Natural killer cell (primary cell): ENCODE data around the gene SEPTIN12. TPM values are rescaled to one million over a fixed set of nuclear protein-coding genes. Genes with fewer than 3 reads are reported as not detected.

Source experiments
- ATAC-seq, 3 donors: fragments of 150-1000 bp in 2 of 3; fragments of 200-7000 bp in 1 of 3; cut with Tn5 transposase; 1 replicate in 1 of 3; 2 replicates in 2 of 3; pipeline ENCODE4 v1.10.0; 2021; ENCODE audit warnings: mild to moderate bottlenecking in 2 of 3, moderate library complexity in 2 of 3
- DNase-seq, 2 donors: peaks; one replicate each; pipeline versions ENCODE4 v3.0.0 to v3.0.0-alpha.2; 2013 to 2021; ENCODE audit warnings: mixed read lengths in 1 of 2
- H3K27ac ChIP-seq: one replicate; pipeline ENCODE4 v1.5.1; 2013; ENCODE audit warnings: mild to moderate bottlenecking, low read length
- H3K27me3 ChIP-seq: one replicate; pipeline ENCODE4 v1.6.1; 2013; ENCODE audit warnings: low read length; ENCODE audit not compliant: control insufficient read depth, insufficient read depth
- H3K36me3 ChIP-seq: one replicate; pipeline ENCODE4 v1.6.1; 2013; ENCODE audit warnings: low read length; ENCODE audit not compliant: control insufficient read depth, insufficient read depth
- H3K4me1 ChIP-seq: one replicate; pipeline ENCODE4 v1.6.1; 2013; ENCODE audit warnings: low read length; ENCODE audit not compliant: control insufficient read depth, insufficient read depth
- H3K4me3 ChIP-seq: one replicate; pipeline ENCODE4 v1.5.1; 2013; ENCODE audit warnings: low read length
- H3K9me3 ChIP-seq: one replicate; pipeline ENCODE4 v1.6.1; 2013; ENCODE audit warnings: low read length; ENCODE audit not compliant: control insufficient read depth, insufficient read depth
- H3K27ac Mint-ChIP-seq, 2 donors: one replicate each; pipeline ENCODE4 v1.8.0; 2022; ENCODE audit warnings: mild to moderate bottlenecking in 2 of 2, mixed read lengths in 2 of 2, moderate library complexity in 1 of 2
- H3K27me3 Mint-ChIP-seq, 2 donors: one replicate each; pipeline ENCODE4 v1.8.0; 2022; ENCODE audit warnings: low read depth in 2 of 2, mixed read lengths in 2 of 2
- H3K36me3 Mint-ChIP-seq: one replicate; pipeline ENCODE4 v1.8.0; 2022; ENCODE audit warnings: mixed read lengths
- H3K4me1 Mint-ChIP-seq, 2 donors: one replicate each; pipeline ENCODE4 v1.8.0; 2022; ENCODE audit warnings: mixed read lengths in 2 of 2
- H3K4me3 Mint-ChIP-seq: one replicate; pipeline ENCODE4 v1.8.0; 2022; ENCODE audit warnings: mild to moderate bottlenecking, moderate library complexity, mixed read lengths
- H3K9me3 Mint-ChIP-seq, 2 donors: one replicate each; pipeline ENCODE4 v1.8.0; 2022; ENCODE audit warnings: mixed read lengths in 2 of 2
- CTCF ChIP-seq: fragments of 200-600 bp; IDR thresholded peaks from one replicate; pipeline ENCODE4 v1.8.0; 2022; ENCODE audit warnings: antibody characterized with exemption
- WGBS: methylation state at CpG from one replicate; pipeline ENCODE4 v1.1.7; 2013; ENCODE audit warnings: missing lambda C conversion rate; ENCODE audit not compliant: insufficient coverage; 5-methylcytosine and 5-hydroxymethylcytosine counted together
- intact Hi-C: fragments of 100-400 bp; cut with micrococcal nuclease; formaldehyde crosslinking; loops from one replicate; pipeline ENCODE4 v1.14.2; 2022
- total RNA-seq, 4 donors: library from RNA; stranded (reverse); fragments of 120-200 nt in 1 of 4; gene quantifications; one replicate each; pipeline versions ENCODE4 v1.2.3 to v1.2.4, GENCODE V29; 2013 to 2022

The SEPTIN12 gene
- total RNA-seq, 3 donors from 2014 or later (not counting 1 experiment from before 2014, with no cell fraction given): 0.59 TPM; not detected in 2

- H3K27me3 Mint-ChIP-seq: no peaks in the 10 kb centered on the region
- H3K36me3 ChIP-seq: peaks cover 13% of the 10 kb centered on the region
- no peak overlapping the region for H3K4me3 ChIP-seq
- DNase-seq (no peak), ATAC-seq (no peak)
- H3K9me3 Mint-ChIP-seq: no peaks in the 10 kb centered on the region
- intact Hi-C loops: loop anchor here (2.0 kb wide), 2 partner anchors 45 to 69 kb away; partner anchors contain the start of genes ANKS3 and DNAAF8
- 68% methylated on average over 8 of the region's 8 CpGs for WGBS
- H3K4me1 Mint-ChIP-seq: peaks cover 0 to 10% of the 10 kb centered on the region in 2 donors
- peaks cover 6% of the 10 kb centered on the region for H3K36me3 Mint-ChIP-seq
- no peak overlapping the region for H3K27ac ChIP-seq
- no peaks in the 10 kb centered on the region for H3K27me3 ChIP-seq
- H3K4me1 ChIP-seq: peaks cover 27% of the 10 kb centered on the region
- H3K9me3 ChIP-seq: no peaks in the 10 kb centered on the region
- TF ChIP-seq CTCF: no peak
- H3K27ac Mint-ChIP-seq: peak overlapping the region in 1 of 2 donors; percentile 82
- peak overlapping the region; percentile 82 for H3K4me3 Mint-ChIP-seq
Measured at GRCh38 chr16:4803401-4803844, 15.3 kb upstream of the SEPTIN12 start.

GRCh38 chr16:4802659-4803287, 14.6 kb upstream of the SEPTIN12 start:
- intact Hi-C loops: loop anchor here (2.0 kb wide), 2 partner anchors 46 to 68 kb away; partner anchors contain the start of genes ANKS3 and DNAAF8
- Histone ChIP-seq H3K36me3 (peaks cover 11% of the 10 kb centered on the region), H3K9me3 (no peaks in the 10 kb centered on the region), H3K27me3 (no peaks in the 10 kb centered on the region), H3K4me1 (peaks cover 27% of the 10 kb centered on the region), H3K27ac (peak overlapping the region; percentile 58), H3K4me3 (peak overlapping the region; percentile 35)
- H3K9me3 Mint-ChIP-seq: no peaks in the 10 kb centered on the region
- no peaks in the 10 kb centered on the region for H3K27me3 Mint-ChIP-seq
- under 1% methylated on average over 59 of the region's 59 CpGs for WGBS
- peak overlapping the region; percentile 51 to 82 for H3K27ac Mint-ChIP-seq
- peak; percentile 91 for DNase-seq
- H3K4me3 Mint-ChIP-seq: peak overlapping the region; percentile 82
- ATAC-seq: peak; percentile 93 to 97 (median 94)
- H3K36me3 Mint-ChIP-seq: peaks cover 5% of the 10 kb centered on the region
- H3K4me1 Mint-ChIP-seq: peaks cover 0 to 10% of the 10 kb centered on the region in 2 donors
- TF ChIP-seq CTCF: no peak

- H3K4me1 ChIP-seq: peaks cover 27% of the 10 kb centered on the region
- intact Hi-C loops: loop anchor here (2.0 kb wide), 2 partner anchors 47 to 67 kb away; partner anchors contain the start of genes ANKS3 and DNAAF8
- WGBS: under 1% methylated on average over 70 of the region's 70 CpGs
- H3K36me3 ChIP-seq: peaks cover 5% of the 10 kb centered on the region
- peak within 1 kb of the TSS; percentile 35 for H3K4me3 ChIP-seq
- no peaks in the 10 kb centered on the region for H3K27me3 ChIP-seq
- H3K27ac ChIP-seq: peak within 1 kb of the TSS; percentile 85
- Mint-ChIP-seq H3K36me3 (no peaks in the 10 kb centered on the region), H3K9me3 (no peaks in the 10 kb centered on the region), H3K4me1 (peaks cover 0 to 10% of the 10 kb centered on the region in 2 donors), H3K4me3 (peak within 1 kb of the TSS; percentile 90), H3K27me3 (no peaks in the 10 kb centered on the region), H3K27ac (peak within 1 kb of the TSS; percentile 66 to 82)
- TF ChIP-seq CTCF: no peak
- DNase-seq (peak in 1 of 2 donors; percentile 90), ATAC-seq (peak; percentile 38 to 60 (median 48))
- no peaks in the 10 kb centered on the region for H3K9me3 ChIP-seq
Measured at GRCh38 chr16:4801962-4802658, 14.0 kb upstream of the SEPTIN12 start, which contains the start of gene ROGDI. Gene ROGDI, minus strand, starts transcription at chr16:4802633. Its CDS starts 62 bp downstream, at chr16:4802571.
